PC-9 (cell line): ENCODE measurements around the gene TMEM44.

ENCODE experiments used
- EZH2 ChIP-seq: fragments of 200-600 bp; sonication (generic); IDR thresholded peaks from 2 replicates; pipeline ENCODE4 v1.8.0; 2017; ENCODE audit warnings: antibody characterized with exemption, low read depth
- TF ChIP-seq, protein P1 (sequence below): fragments of 200-600 bp; sonication (generic); conservative IDR thresholded peaks from 2 replicates; pipeline ENCODE4 v1.6.1; 2017; ENCODE audit warnings: mixed run types, antibody characterized with exemption, mild to moderate bottlenecking, moderate library complexity

DNA sequence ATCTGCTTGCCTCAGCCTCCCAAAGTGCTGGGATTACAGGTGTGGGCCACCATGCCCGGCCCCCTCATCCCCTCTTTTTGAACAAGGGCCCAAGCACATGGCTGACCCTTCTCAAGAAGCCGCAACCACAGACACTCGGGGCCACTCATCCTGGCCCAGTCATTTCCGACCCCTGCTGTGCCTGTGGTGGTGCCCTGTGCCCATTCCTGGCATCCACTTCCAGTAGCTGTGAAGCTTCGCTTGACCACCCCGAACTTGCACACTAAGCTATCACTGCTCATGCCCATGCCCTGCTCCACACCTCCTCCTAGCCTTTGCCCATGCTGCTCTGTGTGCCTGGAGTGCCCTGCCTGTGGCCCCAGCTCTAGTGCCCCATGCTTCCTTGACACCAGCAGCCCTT, 8.3 kb downstream of the TMEM44 start:
- TF ChIP-seq, protein P1, sequence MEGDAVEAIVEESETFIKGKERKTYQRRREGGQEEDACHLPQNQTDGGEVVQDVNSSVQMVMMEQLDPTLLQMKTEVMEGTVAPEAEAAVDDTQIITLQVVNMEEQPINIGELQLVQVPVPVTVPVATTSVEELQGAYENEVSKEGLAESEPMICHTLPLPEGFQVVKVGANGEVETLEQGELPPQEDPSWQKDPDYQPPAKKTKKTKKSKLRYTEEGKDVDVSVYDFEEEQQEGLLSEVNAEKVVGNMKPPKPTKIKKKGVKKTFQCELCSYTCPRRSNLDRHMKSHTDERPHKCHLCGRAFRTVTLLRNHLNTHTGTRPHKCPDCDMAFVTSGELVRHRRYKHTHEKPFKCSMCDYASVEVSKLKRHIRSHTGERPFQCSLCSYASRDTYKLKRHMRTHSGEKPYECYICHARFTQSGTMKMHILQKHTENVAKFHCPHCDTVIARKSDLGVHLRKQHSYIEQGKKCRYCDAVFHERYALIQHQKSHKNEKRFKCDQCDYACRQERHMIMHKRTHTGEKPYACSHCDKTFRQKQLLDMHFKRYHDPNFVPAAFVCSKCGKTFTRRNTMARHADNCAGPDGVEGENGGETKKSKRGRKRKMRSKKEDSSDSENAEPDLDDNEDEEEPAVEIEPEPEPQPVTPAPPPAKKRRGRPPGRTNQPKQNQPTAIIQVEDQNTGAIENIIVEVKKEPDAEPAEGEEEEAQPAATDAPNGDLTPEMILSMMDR = no peak
- no peak for TF ChIP-seq EZH2
